GM21737 (cell line): ENCODE data around the gene MUCL3.
"Not testable (repeated sequence)": the region's sequence is repeated elsewhere in the genome, so short reads cannot be mapped to it uniquely, and the experiment has no call there.

Experiments
- ATAC-seq: cut with Tn5 transposase; IDR thresholded peaks from one replicate; pipeline ENCODE4 v1.9.1; 2021; ENCODE audit warnings: mild to moderate bottlenecking, moderate library complexity; ENCODE audit not compliant: unreplicated experiment

Gene MUCL3

GRCh38 chr6:30940361-30940986 lies at the start of gene MUCL3:
MUCL3 (plus strand) TSS chr6:30940973; CDS start chr6:30941000, 27 bp downstream.
- ATAC-seq, result no peak

GRCh38 chr6:30891450-30891723 lies 49.4 kb upstream of the MUCL3 start:
- no peak for ATAC-seq

- no peak for ATAC-seq
Measured at GRCh38 chr6:30891816-30892538, 48.8 kb upstream of the MUCL3 start.

- ATAC-seq, result no peak
Measured at GRCh38 chr6:30893001-30893591, 47.7 kb upstream of the MUCL3 start.

- no peak for ATAC-seq
Measured at GRCh38 chr6:30893666-30894065, 47.1 kb upstream of the MUCL3 start.

- ATAC-seq, result no peak
Measured at GRCh38 chr6:30894381-30894780, 46.4 kb upstream of the MUCL3 start.

- ATAC-seq, result no peak
Measured at GRCh38 chr6:30894935-30895334, 45.8 kb upstream of the MUCL3 start.

GRCh38 chr6:30895343-30895742 lies 45.4 kb upstream of the MUCL3 start:
- ATAC-seq, result no peak

GRCh38 chr6:30896541-30896940 lies 44.2 kb upstream of the MUCL3 start:
- ATAC-seq, result no peak

- ATAC-seq, result no peak
Measured at GRCh38 chr6:30897882-30898281, 42.9 kb upstream of the MUCL3 start.

GRCh38 chr6:30898750-30899360 lies 41.9 kb upstream of the MUCL3 start:
- ATAC-seq, result no peak

- no peak for ATAC-seq
Measured at GRCh38 chr6:30900863-30901417, 39.8 kb upstream of the MUCL3 start.

GRCh38 chr6:30901436-30901835 lies 39.3 kb upstream of the MUCL3 start:
- ATAC-seq, result no peak

- ATAC-seq, result not testable (repeated sequence)
Measured at GRCh38 chr6:30902196-30902595, 38.6 kb upstream of the MUCL3 start.

GRCh38 chr6:30902709-30903108 lies 38.1 kb upstream of the MUCL3 start:
- no peak for ATAC-seq

GRCh38 chr6:30903236-30903635 lies 37.5 kb upstream of the MUCL3 start:
- no peak for ATAC-seq

GRCh38 chr6:30907290-30907757 lies 33.4 kb upstream of the MUCL3 start:
- not testable (repeated sequence) for ATAC-seq

GRCh38 chr6:30907758-30908591 lies 32.8 kb upstream of the MUCL3 start, which contains the start of gene GTF2H4:
GTF2H4 (plus strand) TSS chr6:30908207.
- ATAC-seq, result peak; percentile 91

- ATAC-seq, result no peak
Measured at GRCh38 chr6:30908700-30909099, 32.1 kb upstream of the MUCL3 start.

- ATAC-seq, result not testable (repeated sequence)
Measured at GRCh38 chr6:30910473-30910872, 30.3 kb upstream of the MUCL3 start.
